ENCODE data around the gene PYHIN1. TPM values are rescaled to one million over a fixed set of nuclear protein-coding genes. Genes with fewer than 3 reads are reported as not detected.

Gene PYHIN1
- total RNA-seq = not detected in 2 replicates

DNA sequence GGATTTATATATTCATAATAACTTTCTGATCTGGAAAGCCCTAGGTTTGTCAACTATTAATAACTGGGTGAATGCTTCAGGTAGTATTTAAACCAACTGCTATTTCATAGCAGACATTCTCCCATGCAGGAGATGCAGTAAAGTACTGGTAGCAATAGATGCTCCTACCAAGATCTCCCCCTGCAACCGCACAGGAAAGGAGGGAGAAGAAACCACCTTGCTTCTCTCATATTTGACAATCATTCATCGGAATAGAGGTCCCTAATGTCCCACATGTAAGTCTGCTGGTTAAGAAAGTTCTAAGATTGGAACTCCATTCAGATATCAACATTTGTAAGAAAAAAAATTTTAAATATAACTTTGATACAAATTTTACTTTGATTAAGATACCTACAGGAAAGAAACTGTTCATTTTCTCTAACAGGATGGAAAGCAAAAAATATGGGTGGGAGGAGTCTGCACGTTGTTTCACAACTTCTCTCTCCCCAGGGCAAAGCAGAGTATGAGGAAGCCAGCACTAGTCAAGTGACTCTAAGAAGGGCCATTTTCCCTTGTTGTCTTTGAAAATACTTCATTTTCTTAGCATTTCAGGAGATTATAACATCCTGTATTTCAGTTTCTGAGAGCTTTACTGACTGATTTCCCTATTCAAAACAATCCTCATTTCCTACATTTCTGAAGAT, at the start of gene PYHIN1:
PYHIN1 (plus strand) TSS at position 498 of the 683 bp plus-strand sequence. CDS start 5,359 bp downstream, outside the sequence.

DNA sequence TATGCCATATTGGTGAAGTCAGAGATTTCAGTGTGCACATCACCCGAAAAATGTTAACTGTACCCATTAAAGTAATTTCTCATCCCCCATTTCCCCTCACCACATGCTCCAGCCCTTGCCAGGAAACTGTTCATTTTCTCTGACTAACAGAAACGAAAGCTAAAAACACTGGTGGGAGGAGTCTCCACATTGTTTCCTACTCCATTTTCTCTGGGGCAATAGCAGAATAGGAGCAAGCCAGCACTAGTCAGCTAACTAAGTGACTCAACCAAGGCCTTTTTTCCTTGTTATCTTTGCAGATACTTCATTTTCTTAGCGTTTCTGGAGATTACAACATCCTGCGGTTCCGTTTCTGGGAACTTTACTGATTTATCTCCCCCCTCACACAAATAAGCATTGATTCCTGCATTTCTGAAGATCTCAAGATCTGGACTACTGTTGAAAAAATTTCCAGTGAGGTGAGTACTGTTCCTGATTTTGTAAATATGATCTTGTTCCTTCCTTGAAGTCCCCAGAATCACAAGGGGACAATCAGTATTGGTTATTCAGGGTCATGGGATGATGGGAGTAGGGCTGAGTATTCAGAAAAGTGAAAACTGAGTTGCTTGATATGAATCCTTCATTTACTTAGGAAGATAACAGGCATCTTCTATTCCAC, 78.5 kb downstream of the PYHIN1 start, which contains the start of gene IFI16:
IFI16 (plus strand) TSS at position 204 of the 658 bp plus-strand sequence. CDS start 4,774 bp downstream, outside the sequence.

Other genes with a start within 250 kb of the PYHIN1 start
- gene SPTA1, start 244.8 kb upstream of the PYHIN1 start, total RNA-seq = not detected in 2 replicates
- not detected in 2 replicates for gene OR6K2, start 230.9 kb upstream of the PYHIN1 start, total RNA-seq
- gene OR6K3, start 210.8 kb upstream of the PYHIN1 start, total RNA-seq = not detected in 2 replicates
- not detected in 2 replicates for gene OR6K6, start 176.8 kb upstream of the PYHIN1 start, total RNA-seq
- not detected in 2 replicates for gene OR6N1, start 159.4 kb upstream of the PYHIN1 start, total RNA-seq
- not detected in 2 replicates for gene OR6N2, start 150.3 kb upstream of the PYHIN1 start, total RNA-seq
- not detected in 2 replicates for gene MNDA, start 100.2 kb upstream of the PYHIN1 start, total RNA-seq
- 53.6 and 76.5 TPM in 2 replicates for gene IFI16, start 78.4 kb downstream of the PYHIN1 start, total RNA-seq
- not detected in 2 replicates for gene AIM2, start 145.2 kb downstream of the PYHIN1 start, total RNA-seq
- gene CADM3, start 240.1 kb downstream of the PYHIN1 start, total RNA-seq = not detected in 2 replicates

Data from airway epithelial cell (primary cell).